DMS153 treated with DMSO at 0.1 percent for 48 hours (cell line): ENCODE data around the gene ZFYVE27.
"Not testable (repeated sequence)": the region's sequence is repeated elsewhere in the genome, so short reads cannot be mapped to it uniquely, and the experiment has no call there.

ENCODE experiments used
- DNase-seq: peaks from one replicate; lab custom pipeline; 2025; ENCODE audit not compliant: unreplicated experiment; lab: John Stamatoyannopoulos, UW

Gene ZFYVE27

GRCh38 chr10:97736902-97737769 is at the start of gene ZFYVE27:
ZFYVE27 (plus strand) TSS chr10:97737128; CDS start chr10:97738478, 1,350 bp downstream.
- peak; percentile 94 for DNase-seq

- no peak for DNase-seq
Observed at GRCh38 chr10:97687785-97688781, 48.8 kb upstream of the ZFYVE27 start.

- no peak for DNase-seq
Observed at GRCh38 chr10:97689559-97690020, 47.3 kb upstream of the ZFYVE27 start.

- DNase-seq, result no peak
Observed at GRCh38 chr10:97690133-97690532, 46.8 kb upstream of the ZFYVE27 start.

- DNase-seq, result not testable (repeated sequence)
Observed at GRCh38 chr10:97698072-97698655, 38.8 kb upstream of the ZFYVE27 start.

GRCh38 chr10:97701438-97702069 is 35.4 kb upstream of the ZFYVE27 start:
- peak; percentile 29 for DNase-seq

GRCh38 chr10:97703398-97704067 is 33.4 kb upstream of the ZFYVE27 start:
- DNase-seq, result no peak

GRCh38 chr10:97704341-97704740 is 32.6 kb upstream of the ZFYVE27 start:
- DNase-seq, result no peak

- no peak for DNase-seq
Observed at GRCh38 chr10:97705006-97705670, 31.8 kb upstream of the ZFYVE27 start.

- DNase-seq, result no peak
Observed at GRCh38 chr10:97707134-97707861, 29.6 kb upstream of the ZFYVE27 start.

- no peak for DNase-seq
Observed at GRCh38 chr10:97708167-97708566, 28.8 kb upstream of the ZFYVE27 start.

GRCh38 chr10:97708976-97709946 is 27.7 kb upstream of the ZFYVE27 start:
- DNase-seq, result peak; percentile 32

- DNase-seq, result no peak
Observed at GRCh38 chr10:97711640-97712572, 25.0 kb upstream of the ZFYVE27 start.

GRCh38 chr10:97713339-97713825 is 23.5 kb upstream of the ZFYVE27 start, which contains the start of gene MARVELD1:
MARVELD1 (plus strand) TSS chr10:97713730; CDS start chr10:97713877, 147 bp downstream.
- DNase-seq, result no peak

- peak; percentile 57 for DNase-seq
Observed at GRCh38 chr10:97713826-97714400, 23.0 kb upstream of the ZFYVE27 start.
